Measurements from ENCODE around the gene MYOG. TPM values are rescaled to one million over a fixed set of nuclear protein-coding genes. Genes with fewer than 3 reads are reported as not detected.

Gene MYOG
- total RNA-seq, 5 donors from 2014 or later (not counting 1 experiment from before 2014, with no cell fraction given): not detected

- Mint-ChIP-seq H3K27me3 (peaks cover 27 to 31% of the 10 kb centered on the region in 2 donors), H3K27ac (no peak overlapping the region), H3K36me3 (peaks cover 3% of the 10 kb centered on the region), H3K9me3 (peaks cover 10 to 21% (median 20%) of the 10 kb centered on the region in 3 donors), H3K4me3 (no peak overlapping the region), H3K4me1 (no peaks in the 10 kb centered on the region)
- CTCF ChIA-PET: interaction anchor here in 1 of 2 donors (0.7 kb wide), 1 partner anchor 1662 kb away, joined by 5 read pairs; no protein-coding TSS in a partner anchor
- Histone ChIP-seq H3K27me3 (replicated peaks in 1 of 2; ENCODE audit: control insufficient read depth in 2 of 2, extremely low read depth in 1 of 2, insufficient read depth in 2 of 2, low read length in 1 of 2) (peaks cover 0 to 26% of the 10 kb centered on the region in 2 experiments), H3K27ac (ENCODE audit: low read length) (no peak overlapping the region), H3K36me3 (ENCODE audit: control insufficient read depth in 2 of 2, extremely low read depth in 1 of 2, insufficient read depth in 1 of 2, low read length in 1 of 2) (no peaks in the 10 kb centered on the region), H3K4me3 (ENCODE audit: control insufficient read depth in 1 of 2, extremely low read depth in 1 of 2, low read length in 1 of 2) (no peak overlapping the region), H3K9me3 (no peaks in the 10 kb centered on the region), H3K4me1 (ENCODE audit: control insufficient read depth in 1 of 2, extremely low read depth in 1 of 2, insufficient read depth in 2 of 2, low read length in 2 of 2) (no peaks in the 10 kb centered on the region)
- WGBS (ENCODE audit: insufficient coverage): 86% methylated on average over 3 of the region's 4 CpGs
- DNase-seq (no peak), ATAC-seq (replicated peaks in 1 of 4) (no peak)
- POLR2A ChIA-PET: no interaction called here
These were observed 5.3 kb upstream of the MYOG start for GRCh38 chr1:203091199-203091477.

- H3K27me3 ChIP-seq (replicated peaks in 1 of 2; ENCODE audit: control insufficient read depth in 2 of 2, extremely low read depth in 1 of 2, insufficient read depth in 2 of 2, low read length in 1 of 2): peaks cover 0 to 29% of the 10 kb centered on the region in 2 experiments
- Mint-ChIP-seq H3K36me3 (peaks cover 3% of the 10 kb centered on the region), H3K27me3 (peaks cover 27 to 28% of the 10 kb centered on the region in 2 donors), H3K4me3 (no peak overlapping the region), H3K27ac (no peak overlapping the region), H3K9me3 (peaks cover 10 to 16% (median 14%) of the 10 kb centered on the region in 3 donors), H3K4me1 (no peaks in the 10 kb centered on the region)
- H3K4me1 ChIP-seq (ENCODE audit: control insufficient read depth in 1 of 2, extremely low read depth in 1 of 2, insufficient read depth in 2 of 2, low read length in 2 of 2): no peaks in the 10 kb centered on the region
- H3K4me3 ChIP-seq (ENCODE audit: control insufficient read depth in 1 of 2, extremely low read depth in 1 of 2, low read length in 1 of 2): no peak overlapping the region
- no peak overlapping the region for H3K27ac ChIP-seq (ENCODE audit: low read length)
- ATAC-seq (replicated peaks in 1 of 4): no peak
- WGBS (ENCODE audit: insufficient coverage): 69% methylated on average over 4 of the region's 6 CpGs
- POLR2A ChIA-PET: no interaction called here
- no peak for DNase-seq
- CTCF ChIA-PET: interaction anchor here in 1 of 2 donors (0.7 kb wide), 1 partner anchor 1662 kb away, joined by 5 read pairs; no protein-coding TSS in a partner anchor
- H3K36me3 ChIP-seq (ENCODE audit: control insufficient read depth in 2 of 2, extremely low read depth in 1 of 2, insufficient read depth in 1 of 2, low read length in 1 of 2): no peaks in the 10 kb centered on the region
- H3K9me3 ChIP-seq: no peaks in the 10 kb centered on the region
These were observed 4.8 kb upstream of the MYOG start for GRCh38 chr1:203090421-203091198.

- Histone ChIP-seq H3K27ac (ENCODE audit: low read length) (no peak overlapping the region), H3K4me1 (ENCODE audit: control insufficient read depth in 1 of 2, extremely low read depth in 1 of 2, insufficient read depth in 2 of 2, low read length in 2 of 2) (no peaks in the 10 kb centered on the region), H3K36me3 (ENCODE audit: control insufficient read depth in 2 of 2, extremely low read depth in 1 of 2, insufficient read depth in 1 of 2, low read length in 1 of 2) (no peaks in the 10 kb centered on the region), H3K27me3 (replicated peaks in 1 of 2; ENCODE audit: control insufficient read depth in 2 of 2, extremely low read depth in 1 of 2, insufficient read depth in 2 of 2, low read length in 1 of 2) (peaks cover 0 to 31% of the 10 kb centered on the region in 2 experiments), H3K4me3 (ENCODE audit: control insufficient read depth in 1 of 2, extremely low read depth in 1 of 2, low read length in 1 of 2) (no peak overlapping the region), H3K9me3 (no peaks in the 10 kb centered on the region)
- no peak overlapping the region for H3K27ac Mint-ChIP-seq
- DNase-seq (no peak), ATAC-seq (replicated peaks in 1 of 4) (no peak)
- peaks cover 24 to 27% of the 10 kb centered on the region in 2 donors for H3K27me3 Mint-ChIP-seq
- ChIA-PET POLR2A (no interaction called here), CTCF (no interaction called here)
- no peaks in the 10 kb centered on the region for H3K4me1 Mint-ChIP-seq
- WGBS (ENCODE audit: insufficient coverage): 78% methylated on average over 5 of the region's 7 CpGs
- H3K9me3 Mint-ChIP-seq: peaks cover 4 to 6% (median 5%) of the 10 kb centered on the region in 3 donors
- H3K4me3 Mint-ChIP-seq: no peak overlapping the region
- peaks cover 3% of the 10 kb centered on the region for H3K36me3 Mint-ChIP-seq
These were observed 3.8 kb upstream of the MYOG start for GRCh38 chr1:203089651-203090045.

GRCh38 chr1:203089001-203089650, 3.3 kb upstream of the MYOG start:
- H3K27ac Mint-ChIP-seq: no peak overlapping the region
- WGBS (ENCODE audit: insufficient coverage): 75% methylated on average over 4 of the region's 7 CpGs
- POLR2A ChIA-PET: no interaction called here
- ATAC-seq (replicated peaks in 1 of 4) (no peak), DNase-seq (no peak)
- H3K36me3 ChIP-seq (ENCODE audit: control insufficient read depth in 2 of 2, extremely low read depth in 1 of 2, insufficient read depth in 1 of 2, low read length in 1 of 2): no peaks in the 10 kb centered on the region
- no peak overlapping the region for H3K27ac ChIP-seq (ENCODE audit: low read length)
- CTCF ChIA-PET: no interaction called here
- no peaks in the 10 kb centered on the region for H3K4me1 Mint-ChIP-seq
- no peaks in the 10 kb centered on the region for H3K36me3 Mint-ChIP-seq
- no peak overlapping the region for H3K4me3 ChIP-seq (ENCODE audit: control insufficient read depth in 1 of 2, extremely low read depth in 1 of 2, low read length in 1 of 2)
- H3K9me3 ChIP-seq: no peaks in the 10 kb centered on the region
- H3K27me3 Mint-ChIP-seq: peaks cover 24 to 27% of the 10 kb centered on the region in 2 donors
- no peak overlapping the region for H3K4me3 Mint-ChIP-seq
- H3K27me3 ChIP-seq (replicated peaks in 1 of 2; ENCODE audit: control insufficient read depth in 2 of 2, extremely low read depth in 1 of 2, insufficient read depth in 2 of 2, low read length in 1 of 2): peaks cover 0 to 35% of the 10 kb centered on the region in 2 experiments
- peaks cover 0 to 2% (median 0%) of the 10 kb centered on the region in 3 donors for H3K9me3 Mint-ChIP-seq
- no peaks in the 10 kb centered on the region for H3K4me1 ChIP-seq (ENCODE audit: control insufficient read depth in 1 of 2, extremely low read depth in 1 of 2, insufficient read depth in 2 of 2, low read length in 2 of 2)

GRCh38 chr1:203088441-203088840, 2.6 kb upstream of the MYOG start:
- Histone ChIP-seq H3K9me3 (no peaks in the 10 kb centered on the region), H3K4me1 (ENCODE audit: control insufficient read depth in 1 of 2, extremely low read depth in 1 of 2, insufficient read depth in 2 of 2, low read length in 2 of 2) (no peaks in the 10 kb centered on the region), H3K36me3 (ENCODE audit: control insufficient read depth in 2 of 2, extremely low read depth in 1 of 2, insufficient read depth in 1 of 2, low read length in 1 of 2) (no peaks in the 10 kb centered on the region), H3K27ac (ENCODE audit: low read length) (no peak overlapping the region), H3K4me3 (ENCODE audit: control insufficient read depth in 1 of 2, extremely low read depth in 1 of 2, low read length in 1 of 2) (no peak overlapping the region), H3K27me3 (replicated peaks in 1 of 2; ENCODE audit: control insufficient read depth in 2 of 2, extremely low read depth in 1 of 2, insufficient read depth in 2 of 2, low read length in 1 of 2) (peaks cover 0 to 38% of the 10 kb centered on the region in 2 experiments)
- Mint-ChIP-seq H3K27ac (no peak overlapping the region), H3K27me3 (peaks cover 24 to 27% of the 10 kb centered on the region in 2 donors), H3K4me1 (no peaks in the 10 kb centered on the region), H3K4me3 (no peak overlapping the region), H3K9me3 (no peaks in the 10 kb centered on the region), H3K36me3 (no peaks in the 10 kb centered on the region)
- DNase-seq (no peak), ATAC-seq (replicated peaks in 1 of 4) (no peak)
- WGBS (ENCODE audit: insufficient coverage): 80% methylated on average over 3 of the region's 3 CpGs
- CTCF ChIA-PET: no interaction called here
- POLR2A ChIA-PET: no interaction called here

- ATAC-seq (replicated peaks in 1 of 4) (no peak), DNase-seq (no peak)
- Mint-ChIP-seq H3K4me3 (no peak overlapping the region), H3K4me1 (no peaks in the 10 kb centered on the region), H3K27ac (no peak overlapping the region), H3K27me3 (peaks cover 14 to 22% of the 10 kb centered on the region in 2 donors), H3K36me3 (no peaks in the 10 kb centered on the region), H3K9me3 (no peaks in the 10 kb centered on the region)
- Histone ChIP-seq H3K27ac (ENCODE audit: low read length) (no peak overlapping the region), H3K9me3 (no peaks in the 10 kb centered on the region), H3K27me3 (replicated peaks in 1 of 2; ENCODE audit: control insufficient read depth in 2 of 2, extremely low read depth in 1 of 2, insufficient read depth in 2 of 2, low read length in 1 of 2) (peaks cover 0 to 42% of the 10 kb centered on the region in 2 experiments), H3K4me1 (ENCODE audit: control insufficient read depth in 1 of 2, extremely low read depth in 1 of 2, insufficient read depth in 2 of 2, low read length in 2 of 2) (no peaks in the 10 kb centered on the region), H3K36me3 (ENCODE audit: control insufficient read depth in 2 of 2, extremely low read depth in 1 of 2, insufficient read depth in 1 of 2, low read length in 1 of 2) (no peaks in the 10 kb centered on the region), H3K4me3 (ENCODE audit: control insufficient read depth in 1 of 2, extremely low read depth in 1 of 2, low read length in 1 of 2) (no peak overlapping the region)
- WGBS (ENCODE audit: insufficient coverage): 76% methylated on average over 6 of the region's 11 CpGs
- POLR2A ChIA-PET: no interaction called here
- CTCF ChIA-PET: no interaction called here
These were observed 1.4 kb upstream of the MYOG start for GRCh38 chr1:203086992-203087763.

Data from T-cell (primary cell).